Parathyroid adenoma (tissue), 2 donors: ENCODE measurements around the gene TCF7.

Experiments
- H2AFZ ChIP-seq: fragments of 300-600 bp; sonication (generic); one replicate; pipeline ENCODE4 v1.7.0; 2017; ENCODE audit warnings: antibody characterized with exemption, mild to moderate bottlenecking
- H3K27ac ChIP-seq: fragments of 300-600 bp; sonication (generic); one replicate; pipeline ENCODE4 v1.7.0; 2017
- H3K27me3 ChIP-seq: fragments of 300-600 bp; sonication (generic); one replicate; pipeline ENCODE4 v1.7.0; 2017; ENCODE audit warnings: low read length; ENCODE audit not compliant: control insufficient read depth, insufficient read depth
- H3K36me3 ChIP-seq: fragments of 300-600 bp; sonication (generic); one replicate; pipeline ENCODE4 v1.7.0; 2017; ENCODE audit warnings: low read length; ENCODE audit not compliant: control insufficient read depth, insufficient read depth
- H3K4me1 ChIP-seq: fragments of 300-600 bp; sonication (generic); one replicate; pipeline ENCODE4 v1.7.0; 2017; ENCODE audit warnings: control low read depth
- H3K4me2 ChIP-seq: fragments of 300-600 bp; sonication (generic); one replicate; pipeline ENCODE4 v1.7.0; 2017; ENCODE audit warnings: low read length
- H3K4me3 ChIP-seq: fragments of 300-600 bp; sonication (generic); one replicate; pipeline ENCODE4 v1.7.0; 2017; ENCODE audit warnings: low read depth, low read length
- H3K79me2 ChIP-seq: fragments of 300-600 bp; sonication (generic); one replicate; pipeline ENCODE4 v1.7.0; 2017; ENCODE audit warnings: control low read depth
- H3K9ac ChIP-seq: fragments of 300-600 bp; sonication (generic); one replicate; pipeline ENCODE4 v1.7.0; 2017; ENCODE audit warnings: mild to moderate bottlenecking
- H3K9me3 ChIP-seq: fragments of 300-600 bp; sonication (generic); one replicate; pipeline ENCODE4 v1.7.0; 2017; ENCODE audit warnings: low read length; ENCODE audit not compliant: control insufficient read depth
- TF ChIP-seq, protein P1 (sequence below): fragments of 300-600 bp; sonication (generic); IDR thresholded peaks from one replicate; pipeline ENCODE4 v1.7.0; 2017; ENCODE audit warnings: antibody characterized with exemption, mild to moderate bottlenecking
- donor health status: primary hyperparathyroidism.

The TCF7 gene

DNA sequence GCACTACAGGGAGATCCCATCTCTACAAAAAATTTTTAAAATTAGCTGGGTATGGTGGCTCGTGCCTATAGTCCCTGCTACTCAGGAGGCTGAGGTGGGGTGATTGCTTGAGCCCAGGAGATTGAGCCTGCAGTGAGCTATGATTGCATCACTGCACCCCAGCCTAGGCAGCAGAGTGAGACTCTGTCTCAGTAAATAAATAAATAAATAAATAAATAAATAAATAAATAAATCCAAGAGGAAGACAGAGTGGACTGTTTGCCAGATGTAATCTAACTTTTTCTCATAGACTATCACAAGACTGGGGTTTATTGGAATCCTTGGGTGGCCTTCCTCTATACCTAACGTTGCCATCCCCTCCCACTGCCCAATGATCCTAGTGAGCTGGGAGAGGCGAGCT lies 19.2 kb upstream of the TCF7 start:
- Histone ChIP-seq H3K9ac (no peak overlapping the region), H3K4me2 (no peak overlapping the region)

DNA sequence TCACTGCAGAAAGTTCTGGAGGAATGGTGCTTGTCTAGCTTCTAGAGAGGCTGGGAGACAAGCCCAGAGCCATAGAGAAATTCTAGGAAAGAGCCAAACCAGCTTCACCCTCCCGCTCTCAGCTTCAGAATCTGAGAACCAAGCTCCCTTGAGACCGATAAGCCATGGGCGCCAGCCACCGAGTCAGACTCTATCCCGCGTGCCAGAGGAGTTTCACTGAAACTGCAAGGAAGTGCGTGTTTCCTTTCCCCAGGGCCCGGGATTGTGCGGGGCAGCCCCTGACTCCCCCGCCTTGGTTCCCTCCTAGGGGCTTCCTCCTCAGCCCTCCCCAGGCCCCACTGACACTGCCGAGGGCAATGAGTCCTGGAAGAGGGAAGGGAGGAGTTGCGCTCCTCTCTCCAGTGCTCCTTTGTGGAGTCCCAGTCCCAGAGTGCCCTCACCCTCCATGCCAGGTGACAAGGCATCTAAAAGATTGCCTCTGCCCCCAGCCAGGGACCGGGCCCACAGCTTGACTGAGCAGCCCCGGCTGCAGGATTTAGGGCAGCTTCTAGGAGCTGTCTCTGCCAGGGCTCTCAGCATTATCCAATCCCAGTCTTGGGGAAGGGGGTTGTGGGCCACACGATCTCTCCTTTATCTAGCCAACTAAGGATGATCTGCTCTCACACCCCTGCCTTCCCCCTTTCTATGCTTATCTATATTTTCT lies 18.4 kb upstream of the TCF7 start:
- H3K4me1 ChIP-seq, result no peaks in the 10 kb centered on the region
- no peak overlapping the region for H3K9ac ChIP-seq
- no peaks in the 10 kb centered on the region for H3K79me2 ChIP-seq
- H3K27me3 ChIP-seq, result no peaks in the 10 kb centered on the region
- no peaks in the 10 kb centered on the region for H3K36me3 ChIP-seq
- H3K4me2 ChIP-seq, result no peak overlapping the region
- H3K9me3 ChIP-seq, result no peaks in the 10 kb centered on the region
- TF ChIP-seq, protein P1, sequence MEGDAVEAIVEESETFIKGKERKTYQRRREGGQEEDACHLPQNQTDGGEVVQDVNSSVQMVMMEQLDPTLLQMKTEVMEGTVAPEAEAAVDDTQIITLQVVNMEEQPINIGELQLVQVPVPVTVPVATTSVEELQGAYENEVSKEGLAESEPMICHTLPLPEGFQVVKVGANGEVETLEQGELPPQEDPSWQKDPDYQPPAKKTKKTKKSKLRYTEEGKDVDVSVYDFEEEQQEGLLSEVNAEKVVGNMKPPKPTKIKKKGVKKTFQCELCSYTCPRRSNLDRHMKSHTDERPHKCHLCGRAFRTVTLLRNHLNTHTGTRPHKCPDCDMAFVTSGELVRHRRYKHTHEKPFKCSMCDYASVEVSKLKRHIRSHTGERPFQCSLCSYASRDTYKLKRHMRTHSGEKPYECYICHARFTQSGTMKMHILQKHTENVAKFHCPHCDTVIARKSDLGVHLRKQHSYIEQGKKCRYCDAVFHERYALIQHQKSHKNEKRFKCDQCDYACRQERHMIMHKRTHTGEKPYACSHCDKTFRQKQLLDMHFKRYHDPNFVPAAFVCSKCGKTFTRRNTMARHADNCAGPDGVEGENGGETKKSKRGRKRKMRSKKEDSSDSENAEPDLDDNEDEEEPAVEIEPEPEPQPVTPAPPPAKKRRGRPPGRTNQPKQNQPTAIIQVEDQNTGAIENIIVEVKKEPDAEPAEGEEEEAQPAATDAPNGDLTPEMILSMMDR, result no peak
- H3K4me3 ChIP-seq, result no peak overlapping the region
- no peak overlapping the region for H3K27ac ChIP-seq
- H2AFZ ChIP-seq, result no peak overlapping the region

More for the DNA sequence above, 19.2 kb upstream of the TCF7 start:
- Histone ChIP-seq H3K9me3 (no peaks in the 10 kb centered on the region), H3K27me3 (no peaks in the 10 kb centered on the region), H3K4me3 (no peak overlapping the region), H3K4me1 (no peaks in the 10 kb centered on the region), H3K36me3 (no peaks in the 10 kb centered on the region), H2AFZ (no peak overlapping the region), H3K79me2 (no peaks in the 10 kb centered on the region), H3K27ac (no peak overlapping the region)
- TF ChIP-seq, protein P1, result no peak

DNA sequence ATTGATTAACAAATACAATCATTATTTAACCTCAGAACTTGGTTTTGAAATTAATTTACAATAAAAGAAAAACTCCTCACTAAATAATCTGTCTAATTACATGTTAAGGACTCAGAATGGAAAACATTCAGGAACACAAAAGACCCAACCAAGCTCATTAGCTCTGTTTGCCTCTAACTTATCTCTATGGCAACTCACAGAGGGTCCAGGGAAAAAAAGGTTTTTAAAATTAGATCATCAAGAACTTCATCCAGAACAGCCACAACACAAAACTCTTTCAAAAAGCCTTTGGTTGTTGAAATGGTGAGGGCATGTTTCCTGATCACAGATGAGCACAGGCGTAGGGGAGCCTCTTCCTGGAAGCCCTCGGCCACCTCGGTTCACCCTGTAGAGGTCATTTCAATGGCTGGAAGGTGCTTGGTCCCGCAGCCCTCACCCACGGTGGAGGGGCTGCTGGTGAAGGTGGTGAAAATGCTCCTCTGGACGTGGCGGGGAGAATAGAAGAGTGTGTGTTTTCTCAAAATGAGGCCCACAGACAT lies 17.2 kb upstream of the TCF7 start:
- Histone ChIP-seq H3K36me3 (no peaks in the 10 kb centered on the region), H3K27ac (no peak overlapping the region), H3K9ac (no peak overlapping the region), H3K4me3 (no peak overlapping the region), H3K4me2 (no peak overlapping the region), H2AFZ (no peak overlapping the region), H3K79me2 (no peaks in the 10 kb centered on the region), H3K9me3 (no peaks in the 10 kb centered on the region), H3K27me3 (no peaks in the 10 kb centered on the region), H3K4me1 (no peaks in the 10 kb centered on the region)
- TF ChIP-seq, protein P1, result no peak

DNA sequence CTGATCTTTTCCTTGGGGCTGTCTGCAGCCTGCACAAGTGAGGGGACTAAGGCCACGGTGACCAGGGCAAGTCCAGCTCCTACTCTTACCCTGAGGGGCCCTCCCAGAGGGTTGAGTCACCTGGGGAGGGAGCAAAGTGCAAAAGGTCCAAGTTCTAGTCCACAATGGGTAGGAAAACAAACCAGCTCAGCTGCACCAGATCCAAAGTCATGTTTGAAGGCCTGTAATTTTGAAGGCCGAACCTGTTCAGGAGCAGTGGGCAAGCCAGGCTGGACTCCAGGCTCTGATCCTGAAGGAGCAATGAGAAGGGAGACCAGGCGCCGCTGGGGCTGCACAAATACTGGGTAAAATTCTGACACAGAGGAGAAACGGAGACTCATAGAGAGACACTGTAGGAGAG lies 15.8 kb upstream of the TCF7 start:
- no peaks in the 10 kb centered on the region for H3K79me2 ChIP-seq
- no peaks in the 10 kb centered on the region for H3K9me3 ChIP-seq
- no peaks in the 10 kb centered on the region for H3K27me3 ChIP-seq
- no peaks in the 10 kb centered on the region for H3K4me1 ChIP-seq
- no peak overlapping the region for H3K4me3 ChIP-seq
- TF ChIP-seq, protein P1, result no peak
- H3K36me3 ChIP-seq, result no peaks in the 10 kb centered on the region
- H3K9ac ChIP-seq, result no peak overlapping the region
- no peak overlapping the region for H3K27ac ChIP-seq
- no peak overlapping the region for H2AFZ ChIP-seq
- no peak overlapping the region for H3K4me2 ChIP-seq
